ENCODE measurements around the gene RRP36.

DNA sequence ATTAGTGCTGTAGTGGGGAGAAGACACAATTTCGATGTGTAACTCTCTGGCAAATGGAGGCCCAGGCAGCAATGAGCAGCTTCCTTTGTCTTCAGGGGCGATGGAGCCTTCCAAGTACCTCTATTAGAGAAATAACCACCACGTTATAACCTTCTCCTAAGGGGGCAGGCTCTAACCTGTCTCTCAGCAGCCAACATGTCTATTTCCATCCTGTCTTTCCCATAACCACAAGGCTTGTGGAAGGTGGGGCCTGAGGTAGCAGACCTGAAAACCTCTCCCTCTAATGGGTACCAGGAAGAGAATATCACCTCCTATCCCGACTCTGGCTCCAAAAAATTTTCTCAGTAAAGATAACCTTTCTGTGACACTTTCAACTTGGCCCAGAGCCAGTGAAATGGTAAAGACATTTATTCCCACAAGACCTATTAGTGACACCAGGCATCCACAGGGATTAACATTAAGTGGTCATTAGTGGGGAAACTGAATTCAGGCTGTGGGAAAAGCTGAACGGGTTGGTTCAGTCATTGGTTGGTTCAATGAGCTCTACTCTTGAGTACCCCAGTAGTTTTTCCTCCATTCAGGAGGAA lies 46.4 kb upstream of the RRP36 start:
- TF ChIP-seq, protein P1, sequence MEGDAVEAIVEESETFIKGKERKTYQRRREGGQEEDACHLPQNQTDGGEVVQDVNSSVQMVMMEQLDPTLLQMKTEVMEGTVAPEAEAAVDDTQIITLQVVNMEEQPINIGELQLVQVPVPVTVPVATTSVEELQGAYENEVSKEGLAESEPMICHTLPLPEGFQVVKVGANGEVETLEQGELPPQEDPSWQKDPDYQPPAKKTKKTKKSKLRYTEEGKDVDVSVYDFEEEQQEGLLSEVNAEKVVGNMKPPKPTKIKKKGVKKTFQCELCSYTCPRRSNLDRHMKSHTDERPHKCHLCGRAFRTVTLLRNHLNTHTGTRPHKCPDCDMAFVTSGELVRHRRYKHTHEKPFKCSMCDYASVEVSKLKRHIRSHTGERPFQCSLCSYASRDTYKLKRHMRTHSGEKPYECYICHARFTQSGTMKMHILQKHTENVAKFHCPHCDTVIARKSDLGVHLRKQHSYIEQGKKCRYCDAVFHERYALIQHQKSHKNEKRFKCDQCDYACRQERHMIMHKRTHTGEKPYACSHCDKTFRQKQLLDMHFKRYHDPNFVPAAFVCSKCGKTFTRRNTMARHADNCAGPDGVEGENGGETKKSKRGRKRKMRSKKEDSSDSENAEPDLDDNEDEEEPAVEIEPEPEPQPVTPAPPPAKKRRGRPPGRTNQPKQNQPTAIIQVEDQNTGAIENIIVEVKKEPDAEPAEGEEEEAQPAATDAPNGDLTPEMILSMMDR (IDR thresholded peaks at IDR 0.05; ENCODE audit: insufficient read depth, low read length) = no peak
- TF ChIP-seq GABPA (IDR thresholded peaks at IDR 0.05; ENCODE audit: low read depth) = no peak
- TF ChIP-seq POLR2AphosphoS5 (IDR thresholded peaks at IDR 0.05; ENCODE audit: low read depth) = no peak

Data from HL-60 (cell line).